HepG2 (cell line): ENCODE results near the gene CFAP43. TPM values are rescaled to one million over a fixed set of nuclear protein-coding genes. Genes with fewer than 3 reads are reported as not detected.

Experiments
- ATF1 ChIP-seq: IDR thresholded peaks from 2 replicates; pipeline ENCODE4 v1.6.1; 2016; ENCODE audit warnings: mild to moderate bottlenecking, control low read depth
- MED1 ChIP-seq: sonication (generic); formaldehyde crosslinking; IDR thresholded peaks from 2 replicates; pipeline ENCODE4 v1.4.0; 2020; ENCODE audit warnings: missing genetic modification reagents
- NR2F1 ChIP-seq, 2 experiments: fragments of 450-650 bp in 1 of 2; formaldehyde crosslinking in 1 of 2; IDR thresholded peaks; 2 replicates each; pipeline versions ENCODE4 v1.5.0 to v1.6.1; 2016 to 2020; ENCODE audit warnings: mild to moderate bottlenecking in 1 of 2, missing compliant biosample characterization in 1 of 2, missing genetic modification reagents in 1 of 2, moderate library complexity in 1 of 2
- POGZ ChIP-seq: sonication (generic); formaldehyde crosslinking; IDR thresholded peaks from 2 replicates; pipeline ENCODE4 v1.4.0; 2020; ENCODE audit warnings: mild to moderate bottlenecking, missing genetic modification reagents
- SIN3A ChIP-seq: IDR thresholded peaks from 2 replicates; pipeline ENCODE4 v1.6.1; 2011; ENCODE audit warnings: low read depth, mild to moderate bottlenecking, control low read depth, low read length, borderline replicate concordance
- SMYD3 ChIP-seq: sonication (generic); formaldehyde crosslinking; IDR thresholded peaks from 2 replicates; pipeline ENCODE4 v1.8.1; 2023; ENCODE audit warnings: mild to moderate bottlenecking, missing genetic modification reagents
- TARDBP ChIP-seq: sonication (generic); formaldehyde crosslinking; IDR thresholded peaks from 2 replicates; pipeline ENCODE4 v1.8.0; 2022; ENCODE audit warnings: mild to moderate bottlenecking, missing genetic modification reagents
- ZBTB7A ChIP-seq: sonication (generic); formaldehyde crosslinking; IDR thresholded peaks from 2 replicates; pipeline ENCODE4 v1.8.0; 2022; ENCODE audit warnings: mild to moderate bottlenecking, missing genetic modification reagents
- ZFP1 ChIP-seq: IDR thresholded peaks from 2 replicates; pipeline ENCODE4 v1.6.1; 2016
- ZNF205 ChIP-seq: IDR thresholded peaks from 2 replicates; pipeline ENCODE4 v1.6.1; 2018; ENCODE audit warnings: missing biosample characterization, missing genetic modification reagents
- ZNF251 ChIP-seq: sonication (generic); formaldehyde crosslinking; IDR thresholded peaks from 2 replicates; pipeline ENCODE4 v1.9.0; 2021; ENCODE audit warnings: mild to moderate bottlenecking, missing genetic modification reagents
- ZNF333 ChIP-seq: sonication (generic); formaldehyde crosslinking; IDR thresholded peaks from 2 replicates; pipeline ENCODE4 v1.4.0; 2020; ENCODE audit warnings: mild to moderate bottlenecking, missing genetic modification reagents, borderline replicate concordance
- ZNF614 ChIP-seq: IDR thresholded peaks from 2 replicates; pipeline ENCODE4 v1.6.1; 2018; ENCODE audit warnings: missing biosample characterization, missing genetic modification reagents, inconsistent platforms, borderline replicate concordance
- ZNF724P ChIP-seq: sonication (generic); formaldehyde crosslinking; IDR thresholded peaks from 2 replicates; pipeline ENCODE4 v1.8.0; 2022; ENCODE audit warnings: missing genetic modification reagents, borderline replicate concordance
- polyA plus RNA-seq, 8 experiments: library from polyadenylated mRNA; depleted of rRNA in 3 of 8; stranded (reverse) in 7 of 8; unstranded in 1 of 8; fragments of >200 nt; fragmentation: Illumina TruSeq in 4 of 8; extraction: Trizol in 4 of 8; gene quantifications; 2 replicates each; pipeline versions ENCODE4 v1.2.1 to v1.2.3, GENCODE V29; 2011 to 2016; ENCODE audit warnings: low read depth in 4 of 8, missing spikeins in 1 of 8, mixed read lengths in 1 of 8; ENCODE audit not compliant: insufficient read depth in 1 of 8
- total RNA-seq, 5 experiments: library from RNA; depleted of rRNA; stranded (reverse); fragments of >200 nt; fragmentation: Illumina TruSeq; extraction: Trizol; gene quantifications; 2 replicates each; pipeline ENCODE4 v1.2.3, GENCODE V29; 2016; ENCODE audit warnings: low read depth in 1 of 5
- TF ChIP-seq, protein P1 (sequence below): sonication (generic); formaldehyde crosslinking; IDR thresholded peaks from 2 replicates; pipeline ENCODE4 v1.4.0; 2020; ENCODE audit warnings: missing genetic modification reagents; ENCODE audit errors: not compliant biosample characterization
- TF ChIP-seq, protein P2 (sequence below): IDR thresholded peaks from 2 replicates; pipeline ENCODE4 v1.6.1; 2016
- TF ChIP-seq, protein P3 (sequence below): sonication (generic); formaldehyde crosslinking; IDR thresholded peaks from 2 replicates; pipeline ENCODE4 v1.4.0; 2020; ENCODE audit warnings: missing genetic modification reagents, borderline replicate concordance
- TF ChIP-seq, protein P4 (sequence below): sonication (generic); formaldehyde crosslinking; IDR thresholded peaks from 2 replicates; pipeline ENCODE4 v1.5.0; 2020; ENCODE audit warnings: mild to moderate bottlenecking, missing genetic modification reagents
- TF ChIP-seq, protein P5 (sequence below): sonication (generic); formaldehyde crosslinking; IDR thresholded peaks from 2 replicates; pipeline ENCODE4 v1.4.0; 2020; ENCODE audit warnings: missing genetic modification reagents

CFAP43 gene
- total and polyA plus RNA-seq, 2 of the 13 experiments (the other 11 are each of a cell fraction or from before 2014, with no cell fraction given) = 0.24 to 0.38 TPM

DNA sequence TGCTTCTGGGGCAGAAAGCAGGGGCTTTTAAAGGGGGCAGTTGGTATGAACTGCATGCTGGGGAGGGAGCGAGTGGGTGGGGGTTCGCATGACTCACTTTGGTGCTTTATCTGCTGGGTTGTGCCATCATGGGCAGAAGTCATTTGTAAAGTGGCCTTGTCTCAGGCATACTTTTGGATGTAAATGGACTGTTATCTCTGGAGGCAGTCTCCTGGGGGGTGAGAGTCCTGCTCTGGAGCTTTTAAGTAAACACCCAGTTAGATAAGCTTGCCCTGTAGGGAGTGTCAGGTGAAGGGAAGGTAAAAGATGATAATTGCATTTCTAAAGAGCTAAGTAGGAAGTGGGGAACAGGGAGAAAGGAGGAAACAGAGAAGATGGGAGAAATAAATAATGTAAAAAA lies 20.9 kb upstream of the CFAP43 start (continued):
- TF ChIP-seq, protein P1, sequence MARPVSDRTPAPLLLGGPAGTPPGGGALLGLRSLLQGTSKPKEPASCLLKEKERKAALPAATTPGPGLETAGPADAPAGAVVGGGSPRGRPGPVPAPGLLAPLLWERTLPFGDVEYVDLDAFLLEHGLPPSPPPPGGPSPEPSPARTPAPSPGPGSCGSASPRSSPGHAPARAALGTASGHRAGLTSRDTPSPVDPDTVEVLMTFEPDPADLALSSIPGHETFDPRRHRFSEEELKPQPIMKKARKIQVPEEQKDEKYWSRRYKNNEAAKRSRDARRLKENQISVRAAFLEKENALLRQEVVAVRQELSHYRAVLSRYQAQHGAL (CRISPR knock-in tag) = no peak
- peak; percentile 91 for TF ChIP-seq MED1 (CRISPR knock-in tag)
- TF ChIP-seq, protein P2, sequence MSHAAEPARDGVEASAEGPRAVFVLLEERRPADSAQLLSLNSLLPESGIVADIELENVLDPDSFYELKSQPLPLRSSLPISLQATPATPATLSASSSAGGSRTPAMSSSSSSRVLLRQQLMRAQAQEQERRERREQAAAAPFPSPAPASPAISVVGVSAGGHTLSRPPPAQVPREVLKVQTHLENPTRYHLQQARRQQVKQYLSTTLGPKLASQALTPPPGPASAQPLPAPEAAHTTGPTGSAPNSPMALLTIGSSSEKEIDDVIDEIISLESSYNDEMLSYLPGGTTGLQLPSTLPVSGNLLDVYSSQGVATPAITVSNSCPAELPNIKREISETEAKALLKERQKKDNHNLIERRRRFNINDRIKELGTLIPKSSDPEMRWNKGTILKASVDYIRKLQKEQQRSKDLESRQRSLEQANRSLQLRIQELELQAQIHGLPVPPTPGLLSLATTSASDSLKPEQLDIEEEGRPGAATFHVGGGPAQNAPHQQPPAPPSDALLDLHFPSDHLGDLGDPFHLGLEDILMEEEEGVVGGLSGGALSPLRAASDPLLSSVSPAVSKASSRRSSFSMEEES (CRISPR knock-in tag) = peak; percentile 84
- TF ChIP-seq ATF1 = peak; percentile 54; the same call in 1 of the 2 replicates
- TF ChIP-seq ZNF205 (CRISPR knock-in tag) = peak; percentile 89
- TF ChIP-seq ZNF724P (CRISPR knock-in tag) = no peak
- TF ChIP-seq ZNF333 (CRISPR knock-in tag) = no peak
- no peak for TF ChIP-seq ZFP1 (CRISPR knock-in tag)
- peak in 1 of 2 experiments; percentile 43; a peak in 2 of 4 replicates for TF ChIP-seq NR2F1 (CRISPR knock-in tag; IDR thresholded peaks at IDR 0.05)
- TF ChIP-seq SMYD3 = no peak
- no peak for TF ChIP-seq ZNF251 (CRISPR knock-in tag)
- TF ChIP-seq ZNF614 (CRISPR knock-in tag) = peak; percentile 73
- TF ChIP-seq POGZ = peak; percentile 43; the same call in 1 of the 2 replicates
- TF ChIP-seq, protein P3, sequence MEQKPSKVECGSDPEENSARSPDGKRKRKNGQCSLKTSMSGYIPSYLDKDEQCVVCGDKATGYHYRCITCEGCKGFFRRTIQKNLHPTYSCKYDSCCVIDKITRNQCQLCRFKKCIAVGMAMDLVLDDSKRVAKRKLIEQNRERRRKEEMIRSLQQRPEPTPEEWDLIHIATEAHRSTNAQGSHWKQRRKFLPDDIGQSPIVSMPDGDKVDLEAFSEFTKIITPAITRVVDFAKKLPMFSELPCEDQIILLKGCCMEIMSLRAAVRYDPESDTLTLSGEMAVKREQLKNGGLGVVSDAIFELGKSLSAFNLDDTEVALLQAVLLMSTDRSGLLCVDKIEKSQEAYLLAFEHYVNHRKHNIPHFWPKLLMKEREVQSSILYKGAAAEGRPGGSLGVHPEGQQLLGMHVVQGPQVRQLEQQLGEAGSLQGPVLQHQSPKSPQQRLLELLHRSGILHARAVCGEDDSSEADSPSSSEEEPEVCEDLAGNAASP (CRISPR knock-in tag) = peak; percentile 85; the same call in 1 of the 2 replicates
- no peak for TF ChIP-seq ZBTB7A
- TF ChIP-seq TARDBP (CRISPR knock-in tag) = peak; percentile 87
- no peak for TF ChIP-seq SIN3A
- TF ChIP-seq, protein P4, sequence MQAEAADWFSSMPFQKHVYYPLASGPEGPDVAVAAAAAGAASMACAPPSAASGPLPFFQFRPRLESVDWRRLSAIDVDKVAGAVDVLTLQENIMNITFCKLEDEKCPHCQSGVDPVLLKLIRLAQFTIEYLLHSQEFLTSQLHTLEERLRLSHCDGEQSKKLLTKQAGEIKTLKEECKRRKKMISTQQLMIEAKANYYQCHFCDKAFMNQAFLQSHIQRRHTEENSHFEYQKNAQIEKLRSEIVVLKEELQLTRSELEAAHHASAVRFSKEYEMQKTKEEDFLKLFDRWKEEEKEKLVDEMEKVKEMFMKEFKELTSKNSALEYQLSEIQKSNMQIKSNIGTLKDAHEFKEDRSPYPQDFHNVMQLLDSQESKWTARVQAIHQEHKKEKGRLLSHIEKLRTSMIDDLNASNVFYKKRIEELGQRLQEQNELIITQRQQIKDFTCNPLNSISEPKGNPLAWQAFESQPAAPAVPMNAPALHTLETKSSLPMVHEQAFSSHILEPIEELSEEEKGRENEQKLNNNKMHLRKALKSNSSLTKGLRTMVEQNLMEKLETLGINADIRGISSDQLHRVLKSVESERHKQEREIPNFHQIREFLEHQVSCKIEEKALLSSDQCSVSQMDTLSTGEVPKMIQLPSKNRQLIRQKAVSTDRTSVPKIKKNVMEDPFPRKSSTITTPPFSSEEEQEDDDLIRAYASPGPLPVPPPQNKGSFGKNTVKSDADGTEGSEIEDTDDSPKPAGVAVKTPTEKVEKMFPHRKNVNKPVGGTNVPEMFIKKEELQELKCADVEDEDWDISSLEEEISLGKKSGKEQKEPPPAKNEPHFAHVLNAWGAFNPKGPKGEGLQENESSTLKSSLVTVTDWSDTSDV (CRISPR knock-in tag) = no peak
- TF ChIP-seq, protein P5, sequence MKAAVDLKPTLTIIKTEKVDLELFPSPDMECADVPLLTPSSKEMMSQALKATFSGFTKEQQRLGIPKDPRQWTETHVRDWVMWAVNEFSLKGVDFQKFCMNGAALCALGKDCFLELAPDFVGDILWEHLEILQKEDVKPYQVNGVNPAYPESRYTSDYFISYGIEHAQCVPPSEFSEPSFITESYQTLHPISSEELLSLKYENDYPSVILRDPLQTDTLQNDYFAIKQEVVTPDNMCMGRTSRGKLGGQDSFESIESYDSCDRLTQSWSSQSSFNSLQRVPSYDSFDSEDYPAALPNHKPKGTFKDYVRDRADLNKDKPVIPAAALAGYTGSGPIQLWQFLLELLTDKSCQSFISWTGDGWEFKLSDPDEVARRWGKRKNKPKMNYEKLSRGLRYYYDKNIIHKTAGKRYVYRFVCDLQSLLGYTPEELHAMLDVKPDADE (CRISPR knock-in tag) = no peak
